Esophagus muscularis mucosa (tissue), 3 donors: ENCODE measurements around the gene RGS3.

Source experiments
- CTCF ChIP-seq, 3 experiments: fragments of 200-600 bp in 2 of 3; fragments of 450-650 bp in 1 of 3; sonication (generic) in 2 of 3; IDR thresholded peaks; one replicate each; pipeline ENCODE4 v1.5.1; 2017 to 2019; ENCODE audit warnings: antibody characterized with exemption in 3 of 3, mild to moderate bottlenecking in 2 of 3, moderate library complexity in 1 of 3
- POLR2AphosphoS5 ChIP-seq, 2 donors: sonication (generic); formaldehyde crosslinking; IDR thresholded peaks; one replicate each; pipeline ENCODE4 v1.6.1; 2017; ENCODE audit warnings: antibody characterized with exemption in 2 of 2

- TF ChIP-seq CTCF (IDR thresholded peaks at IDR 0.05) = no peak
- TF ChIP-seq POLR2AphosphoS5 (IDR thresholded peaks at IDR 0.05) = peak; percentile 62 to 68
These were observed 157.8 kb downstream of the RGS3 start for GRCh38 chr9:113621309-113621791.
